K562 (cell line): Measurements from ENCODE around the gene NPHP1. TPM values are rescaled to one million over a fixed set of nuclear protein-coding genes. Genes with fewer than 3 reads are reported as not detected.
A peak's percentile ranks its signal among the peaks of the same experiment; 100 is the strongest.

Source experiments
- ARHGAP35 ChIP-seq: fragments of 450-650 bp; IDR thresholded peaks from 2 replicates; pipeline ENCODE4 v1.6.1; 2018; ENCODE audit not compliant: partially characterized antibody
- BRD9 ChIP-seq: fragments of 450-650 bp; IDR thresholded peaks from 2 replicates; pipeline ENCODE4 v1.6.1; 2018; ENCODE audit warnings: low read depth; ENCODE audit not compliant: partially characterized antibody
- CBFA2T3 ChIP-seq: fragments of 450-650 bp; IDR thresholded peaks from 2 replicates; pipeline ENCODE4 v1.6.1; 2017
- CBX1 ChIP-seq: sonication (generic); IDR thresholded peaks from 2 replicates; pipeline ENCODE4 v1.6.1; 2016; ENCODE audit warnings: antibody characterized with exemption, low read depth, mild to moderate bottlenecking
- GTF2F1 ChIP-seq: IDR thresholded peaks from 2 replicates; pipeline ENCODE4 v1.6.1; 2011; ENCODE audit warnings: low read depth, low read length, improper control_type of control experiment
- HNRNPL ChIP-seq: fragments of 200-400 bp; formaldehyde crosslinking; IDR thresholded peaks from 2 replicates; pipeline ENCODE4 v1.6.1; 2017; ENCODE audit warnings: low read depth, mild to moderate bottlenecking, low read length
- IFI16 ChIP-seq: fragments of 250-450 bp; sonication (Bioruptor Pico); IDR thresholded peaks from 2 replicates; pipeline ENCODE4 v2.1.2; 2022; ENCODE audit warnings: mild to moderate bottlenecking, inconsistent platforms
- NCOA2 ChIP-seq, 2 experiments: fragments of 450-650 bp; IDR thresholded peaks; 2 replicates each; pipeline ENCODE4 v1.6.1; 2018; ENCODE audit warnings: mild to moderate bottlenecking in 2 of 2, moderate library complexity in 1 of 2; ENCODE audit not compliant: partially characterized antibody in 2 of 2
- PHF21A ChIP-seq: fragments of 450-650 bp; IDR thresholded peaks from 2 replicates; pipeline ENCODE4 v1.6.1; 2017; ENCODE audit warnings: low read depth, borderline replicate concordance
- PHTF2 ChIP-seq: fragments of 250-450 bp; sonication (Bioruptor Pico); IDR thresholded peaks from 2 replicates; pipeline ENCODE4 v1.5.0; 2021; ENCODE audit warnings: mild to moderate bottlenecking
- RFX1 ChIP-seq: fragments of 450-650 bp; IDR thresholded peaks from 2 replicates; pipeline ENCODE4 v1.6.1; 2016; ENCODE audit warnings: mild to moderate bottlenecking, moderate library complexity
- STAG1 ChIP-seq: sonication (generic); formaldehyde crosslinking; IDR thresholded peaks from 2 replicates; pipeline ENCODE4 v1.5.0; 2020; ENCODE audit warnings: missing genetic modification reagents, borderline replicate concordance
- ZNF589 ChIP-seq: fragments of 200-800 bp; sonication (Bioruptor generic); IDR thresholded peaks from 2 replicates; pipeline ENCODE4 v1.6.1; 2016; ENCODE audit warnings: low read depth, missing genetic modification characterization, missing compliant biosample characterization
- ZNF717 ChIP-seq: fragments of 250-450 bp; sonication (Bioruptor Pico); IDR thresholded peaks from 2 replicates; pipeline ENCODE4 v1.5.0; 2021
- polyA plus RNA-seq, 8 experiments: library from polyadenylated mRNA; depleted of rRNA in 4 of 8; stranded (reverse) in 5 of 8; unstranded in 3 of 8; fragments of >200 nt; fragmentation: Nextera tagmentation in 2 of 8; fragmentation: Illumina TruSeq in 1 of 8; extraction: Ambion mirVana in 2 of 8; extraction: Trizol in 1 of 8; gene quantifications; 2 replicates each; pipeline versions ENCODE4 v1.2.1 to v1.2.3, GENCODE V29; 2011 to 2014; ENCODE audit warnings: inconsistent platforms in 1 of 8, missing spikeins in 1 of 8
- total RNA-seq, 7 experiments: library from RNA; depleted of rRNA in 6 of 7; stranded (reverse); fragments of >200 nt in 6 of 7; fragmentation: Illumina TruSeq in 2 of 7; extraction: Trizol in 2 of 7; gene quantifications; 2 replicates each; pipeline versions ENCODE4 v1.2.1 to v1.2.3, GENCODE V29; 2011 to 2021; ENCODE audit warnings: low replicate concordance in 1 of 7
- TF ChIP-seq, protein P1 (sequence below): conservative IDR thresholded peaks from 2 replicates; pipeline ENCODE4 v1.6.1; 2011; ENCODE audit warnings: low read depth, mild to moderate bottlenecking, low read length; ENCODE audit not compliant: control insufficient read depth
- TF ChIP-seq, protein P2 (sequence below): sonication (generic); formaldehyde crosslinking; IDR thresholded peaks from 2 replicates; pipeline ENCODE4 v1.8.0; 2022; ENCODE audit warnings: missing genetic modification reagents, mild to moderate bottlenecking, borderline replicate concordance
- TF ChIP-seq, protein P3 (sequence below): fragments of 450-650 bp; IDR thresholded peaks from 2 replicates; pipeline ENCODE4 v1.6.1; 2016; ENCODE audit warnings: mild to moderate bottlenecking
- TF ChIP-seq, protein P4 (sequence below): fragments of 250-450 bp; sonication (Bioruptor Pico); IDR thresholded peaks from 2 replicates; pipeline ENCODE4 v1.5.0; 2021; ENCODE audit warnings: mild to moderate bottlenecking, moderate library complexity
- TF ChIP-seq, protein P5 (sequence below): fragments of 450-650 bp; formaldehyde crosslinking; conservative IDR thresholded peaks from 2 replicates; pipeline ENCODE4 v1.4.0; 2022; ENCODE audit warnings: mild to moderate bottlenecking, missing genetic modification characterization

NPHP1 gene
- total and polyA plus RNA-seq, 9 of the 15 experiments (the other 6 are each of a cell fraction or from before 2014, with no cell fraction given) = 0.11 to 0.32 (median 0.20) TPM; not detected in 5

DNA sequence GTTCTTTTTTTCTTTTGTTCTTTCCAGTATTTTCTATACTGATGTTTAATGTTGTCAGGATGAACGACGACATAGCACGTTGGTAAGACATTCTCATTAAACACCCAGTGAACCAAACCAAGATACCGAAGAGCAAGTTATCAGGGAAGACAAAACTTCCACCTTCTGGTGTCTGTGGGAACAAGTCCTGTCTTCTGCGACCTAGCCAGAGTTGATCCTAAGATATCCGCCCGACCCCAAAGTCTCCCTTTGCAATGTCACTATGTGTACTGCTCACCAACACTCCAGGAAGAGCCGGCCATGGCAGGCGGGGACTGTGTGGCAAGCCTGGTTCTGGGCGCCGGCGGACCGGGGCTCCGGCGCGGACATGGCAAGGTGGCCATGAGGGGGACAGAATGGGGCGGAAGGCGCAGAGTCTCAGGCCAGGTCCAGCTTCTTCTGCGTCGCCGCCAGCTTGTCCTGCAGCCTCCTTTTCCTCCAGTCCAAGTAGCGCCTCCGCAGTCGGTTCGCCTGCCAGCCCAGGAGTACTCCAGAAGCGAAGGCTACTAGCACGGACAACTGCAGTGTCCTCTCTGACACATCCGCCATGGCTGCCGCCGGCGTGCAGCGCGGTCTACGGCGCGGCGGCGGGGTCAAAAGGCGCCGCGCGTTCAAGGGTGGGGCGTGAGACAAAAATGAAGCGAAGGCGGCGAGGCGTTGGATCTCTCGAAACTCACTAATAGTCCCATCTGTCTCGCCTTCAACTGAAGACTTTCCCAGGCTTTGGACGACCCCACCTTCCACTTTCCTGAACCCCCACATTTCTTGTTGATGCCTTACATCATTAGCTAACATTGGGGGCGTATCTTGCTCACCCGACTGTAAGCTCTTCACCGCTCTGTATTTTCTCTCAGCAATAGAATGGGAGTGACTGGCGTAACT lies 7.4 kb upstream of the NPHP1 start, which contains the start of gene MTLN (continued):
- TF ChIP-seq, protein P1, sequence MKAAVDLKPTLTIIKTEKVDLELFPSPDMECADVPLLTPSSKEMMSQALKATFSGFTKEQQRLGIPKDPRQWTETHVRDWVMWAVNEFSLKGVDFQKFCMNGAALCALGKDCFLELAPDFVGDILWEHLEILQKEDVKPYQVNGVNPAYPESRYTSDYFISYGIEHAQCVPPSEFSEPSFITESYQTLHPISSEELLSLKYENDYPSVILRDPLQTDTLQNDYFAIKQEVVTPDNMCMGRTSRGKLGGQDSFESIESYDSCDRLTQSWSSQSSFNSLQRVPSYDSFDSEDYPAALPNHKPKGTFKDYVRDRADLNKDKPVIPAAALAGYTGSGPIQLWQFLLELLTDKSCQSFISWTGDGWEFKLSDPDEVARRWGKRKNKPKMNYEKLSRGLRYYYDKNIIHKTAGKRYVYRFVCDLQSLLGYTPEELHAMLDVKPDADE = 0 out of 2 replicates have a peak, but pooled peaks have one; percentile 28
- TF ChIP-seq, protein P2, sequence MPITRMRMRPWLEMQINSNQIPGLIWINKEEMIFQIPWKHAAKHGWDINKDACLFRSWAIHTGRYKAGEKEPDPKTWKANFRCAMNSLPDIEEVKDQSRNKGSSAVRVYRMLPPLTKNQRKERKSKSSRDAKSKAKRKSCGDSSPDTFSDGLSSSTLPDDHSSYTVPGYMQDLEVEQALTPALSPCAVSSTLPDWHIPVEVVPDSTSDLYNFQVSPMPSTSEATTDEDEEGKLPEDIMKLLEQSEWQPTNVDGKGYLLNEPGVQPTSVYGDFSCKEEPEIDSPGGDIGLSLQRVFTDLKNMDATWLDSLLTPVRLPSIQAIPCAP (CRISPR knock-in tag) = no peak
- no peak for TF ChIP-seq RFX1
- TF ChIP-seq PHF21A = no peak
- TF ChIP-seq HNRNPL = no peak
- no peak for TF ChIP-seq STAG1 (CRISPR knock-in tag)
- no peak for TF ChIP-seq BRD9
- no peak for TF ChIP-seq ZNF717 (CRISPR knock-in tag)
- TF ChIP-seq, protein P3, sequence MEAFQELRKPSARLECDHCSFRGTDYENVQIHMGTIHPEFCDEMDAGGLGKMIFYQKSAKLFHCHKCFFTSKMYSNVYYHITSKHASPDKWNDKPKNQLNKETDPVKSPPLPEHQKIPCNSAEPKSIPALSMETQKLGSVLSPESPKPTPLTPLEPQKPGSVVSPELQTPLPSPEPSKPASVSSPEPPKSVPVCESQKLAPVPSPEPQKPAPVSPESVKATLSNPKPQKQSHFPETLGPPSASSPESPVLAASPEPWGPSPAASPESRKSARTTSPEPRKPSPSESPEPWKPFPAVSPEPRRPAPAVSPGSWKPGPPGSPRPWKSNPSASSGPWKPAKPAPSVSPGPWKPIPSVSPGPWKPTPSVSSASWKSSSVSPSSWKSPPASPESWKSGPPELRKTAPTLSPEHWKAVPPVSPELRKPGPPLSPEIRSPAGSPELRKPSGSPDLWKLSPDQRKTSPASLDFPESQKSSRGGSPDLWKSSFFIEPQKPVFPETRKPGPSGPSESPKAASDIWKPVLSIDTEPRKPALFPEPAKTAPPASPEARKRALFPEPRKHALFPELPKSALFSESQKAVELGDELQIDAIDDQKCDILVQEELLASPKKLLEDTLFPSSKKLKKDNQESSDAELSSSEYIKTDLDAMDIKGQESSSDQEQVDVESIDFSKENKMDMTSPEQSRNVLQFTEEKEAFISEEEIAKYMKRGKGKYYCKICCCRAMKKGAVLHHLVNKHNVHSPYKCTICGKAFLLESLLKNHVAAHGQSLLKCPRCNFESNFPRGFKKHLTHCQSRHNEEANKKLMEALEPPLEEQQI = no peak
- no peak for TF ChIP-seq GTF2F1
- TF ChIP-seq ARHGAP35 = no peak
- no peak for TF ChIP-seq CBFA2T3
- no peak for TF ChIP-seq NCOA2 (IDR thresholded peaks at IDR 0.05; ENCODE audit: partially characterized antibody in 2 of 2)
- no peak for TF ChIP-seq PHTF2
- TF ChIP-seq, protein P4, sequence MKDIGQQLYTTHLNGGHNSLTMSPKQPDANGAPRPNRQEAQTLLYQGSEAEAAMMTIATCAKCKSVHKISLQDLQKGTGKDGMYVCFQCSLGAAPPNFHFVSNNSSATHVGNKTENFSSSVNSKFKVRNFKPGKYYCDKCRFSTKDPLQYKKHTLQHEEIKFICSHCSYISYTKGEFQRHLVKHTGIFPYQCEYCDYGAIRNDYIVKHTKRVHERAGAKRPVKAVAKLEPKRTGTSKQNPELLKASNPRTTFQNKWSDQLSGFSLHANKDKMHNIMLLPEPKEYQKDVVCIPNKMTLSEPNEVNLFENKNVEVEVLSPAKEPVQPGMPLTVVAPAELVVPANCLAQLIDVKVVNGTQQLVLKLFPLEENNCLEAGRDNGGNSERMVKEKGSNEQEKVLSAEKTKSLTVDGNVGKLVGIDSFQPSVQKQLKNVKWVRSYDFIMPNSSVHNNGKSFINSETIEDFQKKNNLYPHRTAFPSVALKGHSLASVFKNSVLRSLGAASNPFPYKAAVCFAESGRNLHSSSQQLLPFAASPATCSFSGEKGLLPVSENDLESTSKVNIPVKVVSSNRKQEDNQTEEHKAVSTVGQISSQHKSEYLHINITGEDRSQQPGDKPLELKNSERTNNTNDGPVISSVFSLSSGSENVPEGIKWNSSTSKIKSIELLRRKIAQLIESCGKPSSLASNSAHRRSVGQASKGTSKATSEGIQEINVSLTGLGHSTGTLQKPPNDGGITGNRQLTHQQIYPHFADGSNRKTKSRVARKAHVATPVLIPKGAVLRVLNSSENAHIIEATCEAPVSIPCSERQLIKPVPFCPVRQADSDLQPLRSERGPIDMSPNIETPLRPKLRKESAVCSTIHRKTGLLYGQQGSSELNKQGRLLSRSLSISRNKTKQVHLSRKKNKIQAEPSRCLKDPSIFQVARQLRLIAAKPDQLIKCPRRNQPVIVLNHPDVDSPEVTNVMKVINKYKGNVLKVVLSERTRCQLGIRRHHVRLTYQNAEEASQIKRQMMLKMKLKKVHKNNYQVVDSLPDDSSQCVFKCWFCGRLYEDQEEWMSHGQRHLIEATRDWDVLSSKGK (CRISPR knock-in tag) = no peak
- TF ChIP-seq CBX1 = peak; percentile 89
- no peak for TF ChIP-seq IFI16 (CRISPR knock-in tag)
- no peak for TF ChIP-seq ZNF589
- TF ChIP-seq, protein P5, sequence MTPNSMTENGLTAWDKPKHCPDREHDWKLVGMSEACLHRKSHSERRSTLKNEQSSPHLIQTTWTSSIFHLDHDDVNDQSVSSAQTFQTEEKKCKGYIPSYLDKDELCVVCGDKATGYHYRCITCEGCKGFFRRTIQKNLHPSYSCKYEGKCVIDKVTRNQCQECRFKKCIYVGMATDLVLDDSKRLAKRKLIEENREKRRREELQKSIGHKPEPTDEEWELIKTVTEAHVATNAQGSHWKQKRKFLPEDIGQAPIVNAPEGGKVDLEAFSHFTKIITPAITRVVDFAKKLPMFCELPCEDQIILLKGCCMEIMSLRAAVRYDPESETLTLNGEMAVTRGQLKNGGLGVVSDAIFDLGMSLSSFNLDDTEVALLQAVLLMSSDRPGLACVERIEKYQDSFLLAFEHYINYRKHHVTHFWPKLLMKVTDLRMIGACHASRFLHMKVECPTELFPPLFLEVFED (CRISPR knock-in tag) = no peak
